A549 (cell line): ENCODE measurements around the gene AXDND1. TPM values are rescaled to one million over a fixed set of nuclear protein-coding genes. Genes with fewer than 3 reads are reported as not detected.
"Not testable (repeated sequence)": the region's sequence is repeated elsewhere in the genome, so short reads cannot be mapped to it uniquely, and the experiment has no call there.

Source experiments
- ATAC-seq, 2 experiments: fragments of 200-7000 bp in 1 of 2; fragments of >200 bp in 1 of 2; cut with Nextera tagmentation in 1 of 2; cut with Tn5 transposase in 1 of 2; 3 replicates each; pipeline versions ENCODE4 v1.8.0 to v1.9.1; 2018 to 2020; ENCODE audit warnings: mild to moderate bottlenecking in 1 of 2, moderate library complexity in 1 of 2
- CTCF ChIA-PET: fragments of 300-600 bp; sonication (Branson Sonifier 250); formaldehyde crosslinking; extraction: SDS; loops from one replicate; lab custom pipeline; 2021; ENCODE audit warnings: antibody characterized with exemption, inconsistent platforms; lab: Yijun Ruan, JAX
- POLR2A ChIA-PET: fragments of 350-600 bp; formaldehyde crosslinking; extraction: SDS; loops from one replicate; lab custom pipeline; 2021; ENCODE audit warnings: antibody characterized with exemption, inconsistent platforms; lab: Yijun Ruan, JAX
- DNase-seq, 2 experiments: peaks; one replicate each; pipeline versions ENCODE4 v3.0.0 to v3.0.0-alpha.2; 2011 to 2016; ENCODE audit warnings: low read depth in 1 of 2, low spot score in 1 of 2
- FAIRE-seq: peaks from 2 replicates; lab custom pipeline; 2011; peaks lifted over from hg19 to GRCh38; lab: Jason Lieb, UNC
- H3K27ac ChIP-seq, 2 experiments: fragments of >200 bp; sonication (Bioruptor Twin); formaldehyde crosslinking; 3 replicates each; pipeline ENCODE4 v1.5.1; 2016 to 2017
- H3K4me1 ChIP-seq: fragments of >200 bp; sonication (Bioruptor Twin); formaldehyde crosslinking; 3 replicates; pipeline ENCODE4 v1.6.1; 2016
- H3K4me2 ChIP-seq: fragments of >200 bp; sonication (Bioruptor Twin); formaldehyde crosslinking; 3 replicates; pipeline ENCODE4 v1.6.1; 2016
- H3K4me3 ChIP-seq: fragments of >200 bp; sonication (Bioruptor Twin); formaldehyde crosslinking; 3 replicates; pipeline ENCODE4 v1.5.1; 2016
- H3K9me3 ChIP-seq: fragments of >200 bp; sonication (Bioruptor Twin); formaldehyde crosslinking; 3 replicates; pipeline ENCODE4 v1.6.1; 2016
- BHLHE40 ChIP-seq: IDR thresholded peaks from 2 replicates; pipeline ENCODE4 v1.6.1; 2012; ENCODE audit warnings: low read depth, low read length, inconsistent platforms
- CEBPB ChIP-seq, 2 experiments: fragments of >200 bp in 1 of 2; sonication (Bioruptor Twin) in 1 of 2; formaldehyde crosslinking in 1 of 2; IDR thresholded peaks; 2 replicates each; pipeline ENCODE4 v1.6.1; 2012 to 2016
- CHD4 ChIP-seq: fragments of 200-600 bp; sonication (generic); IDR thresholded peaks from 2 replicates; pipeline ENCODE4 v1.6.1; 2016; ENCODE audit warnings: antibody characterized with exemption, mild to moderate bottlenecking, borderline replicate concordance
- EHF ChIP-seq: fragments of 250-450 bp; sonication (Bioruptor Pico); IDR thresholded peaks from 2 replicates; pipeline ENCODE4 v1.5.0; 2020; ENCODE audit warnings: mild to moderate bottlenecking
- FOSL2 ChIP-seq, 2 experiments: fragments of 450-650 bp in 1 of 2; fragments of >200 bp in 1 of 2; sonication (Bioruptor Twin) in 1 of 2; formaldehyde crosslinking; IDR thresholded peaks; 2 replicates each; pipeline versions ENCODE4 v1.5.0 to v1.6.1; 2016 to 2020; ENCODE audit warnings: mild to moderate bottlenecking in 1 of 2, moderate library complexity in 1 of 2
- FOXS1 ChIP-seq: fragments of 250-450 bp; sonication (Bioruptor Pico); IDR thresholded peaks from 2 replicates; pipeline ENCODE4 v1.5.0; 2020; ENCODE audit warnings: mild to moderate bottlenecking, moderate library complexity
- GATA3 ChIP-seq: IDR thresholded peaks from 2 replicates; pipeline ENCODE4 v1.6.1; 2012; ENCODE audit warnings: borderline replicate concordance
- HOXB13 ChIP-seq: fragments of 250-450 bp; sonication (Bioruptor Pico); IDR thresholded peaks from 2 replicates; pipeline ENCODE4 v1.5.0; 2020; ENCODE audit warnings: low read depth, mild to moderate bottlenecking, moderate library complexity
- JUNB ChIP-seq: fragments of >200 bp; sonication (Bioruptor Twin); formaldehyde crosslinking; IDR thresholded peaks from 2 replicates; pipeline ENCODE4 v1.6.1; 2016
- KDM5A ChIP-seq: fragments of 200-600 bp; sonication (generic); IDR thresholded peaks from 2 replicates; pipeline ENCODE4 v1.6.1; 2016; ENCODE audit warnings: antibody characterized with exemption, mild to moderate bottlenecking
- MYC ChIP-seq: IDR thresholded peaks from 2 replicates; pipeline ENCODE4 v1.6.1; 2012; ENCODE audit warnings: mild to moderate bottlenecking, inconsistent platforms, low read length, improper control_type of control experiment, borderline replicate concordance
- NFE2L2 ChIP-seq: fragments of 150-350 bp; conservative IDR thresholded peaks from 2 replicates; pipeline ENCODE4 v1.6.1; 2014; ENCODE audit warnings: low read length
- NPAS2 ChIP-seq: fragments of 250-450 bp; sonication (Bioruptor Pico); IDR thresholded peaks from 2 replicates; pipeline ENCODE4 v1.8.0; 2022; ENCODE audit warnings: mild to moderate bottlenecking, moderate library complexity, borderline replicate concordance
- NR3C1 ChIP-seq: fragments of >200 bp; sonication (Bioruptor Twin); formaldehyde crosslinking; IDR thresholded peaks from 3 replicates; pipeline ENCODE4 v1.6.1; 2017
- POLR2A ChIP-seq: IDR thresholded peaks from 2 replicates; pipeline ENCODE4 v1.6.1; 2012; ENCODE audit warnings: mild to moderate bottlenecking, low read length
- RARB ChIP-seq: fragments of 250-450 bp; sonication (Bioruptor Pico); IDR thresholded peaks from 2 replicates; pipeline ENCODE4 v1.8.0; 2021; ENCODE audit warnings: mild to moderate bottlenecking, moderate library complexity
- RNF2 ChIP-seq: fragments of 200-600 bp; sonication (generic); IDR thresholded peaks from 2 replicates; pipeline ENCODE4 v1.6.1; 2016; ENCODE audit warnings: low read depth, mild to moderate bottlenecking, antibody characterized with exemption, moderate library complexity, borderline replicate concordance
- SREBF2 ChIP-seq: fragments of 450-650 bp; IDR thresholded peaks from 2 replicates; pipeline ENCODE4 v1.6.1; 2014; ENCODE audit warnings: mild to moderate bottlenecking, moderate library complexity
- TP53 ChIP-seq: fragments of 250-450 bp; sonication (Bioruptor Pico); IDR thresholded peaks from 2 replicates; pipeline ENCODE4 v1.5.0; 2021; ENCODE audit warnings: mild to moderate bottlenecking, moderate library complexity
- ZC3H11A ChIP-seq: fragments of 450-650 bp; IDR thresholded peaks from 2 replicates; pipeline ENCODE4 v1.6.1; 2014; ENCODE audit warnings: antibody characterized with exemption, mild to moderate bottlenecking
- WGBS: methylation state at CpG from one replicate; pipeline ENCODE4 v1.1.6; 2017; ENCODE audit errors: missing lambda C conversion rate; 5-methylcytosine and 5-hydroxymethylcytosine counted together
- polyA plus RNA-seq, 4 experiments: library from polyadenylated mRNA; depleted of rRNA in 3 of 4; stranded (reverse); fragments of >200 nt; fragmentation: RNase III in 1 of 4; extraction: RNeasy Plus Mini Kit Qiagen cat#74134 plus additional on column Dnase treatment in 1 of 4; gene quantifications; 2 replicates in 3 of 4; 3 replicates in 1 of 4; pipeline ENCODE4 v1.2.3, GENCODE V29; 2011 to 2017
- TF ChIP-seq, protein P1 (sequence below): fragments of 150-350 bp; IDR thresholded peaks from 2 replicates; pipeline ENCODE4 v1.6.1; 2014; ENCODE audit warnings: low read depth, mild to moderate bottlenecking, low read length
- TF ChIP-seq, protein P2 (sequence below): fragments of 250-450 bp; sonication (Bioruptor Pico); IDR thresholded peaks from 2 replicates; pipeline ENCODE4 v1.5.0; 2020; ENCODE audit warnings: low read depth, mild to moderate bottlenecking, moderate library complexity
- TF ChIP-seq, protein P3 (sequence below): IDR thresholded peaks from 2 replicates; pipeline ENCODE4 v1.6.1; 2012
- TF ChIP-seq, protein P4 (sequence below): IDR thresholded peaks from 2 replicates; pipeline ENCODE4 v1.6.1; 2012

Gene AXDND1
- polyA plus RNA-seq, 2 of the 4 experiments (the other 2 are of a cell fraction), result 0.30 to 0.71 TPM

DNA sequence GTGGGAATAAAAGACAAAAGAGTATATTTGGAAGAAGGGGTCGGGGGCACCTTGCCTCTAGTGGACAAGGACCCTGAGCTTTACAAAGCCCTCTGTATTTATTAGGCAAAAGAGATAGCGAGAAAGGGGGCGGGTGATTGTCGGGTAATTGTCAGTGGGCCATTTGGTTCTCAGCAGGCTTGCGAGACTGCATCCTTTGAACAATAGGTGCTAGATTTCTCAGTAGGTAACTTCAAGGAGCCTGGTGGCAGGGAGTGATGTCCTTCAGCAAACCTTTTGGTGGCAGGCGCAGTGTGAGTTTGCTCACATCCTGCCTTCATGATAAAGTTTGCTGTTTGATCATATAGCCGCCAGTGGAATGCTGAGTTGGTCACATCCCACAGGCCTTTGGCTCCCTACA, 71.4 kb downstream of the AXDND1 start:
- 67% methylated on average over 7 of the region's 7 CpGs for WGBS
- ATAC-seq (no peak), FAIRE-seq (no peak), DNase-seq (no peak)
- ChIA-PET CTCF (no interaction called here), POLR2A (no interaction called here)
- Histone ChIP-seq H3K27ac (no peak overlapping the region), H3K9me3 (no peaks in the 10 kb centered on the region), H3K4me1 (no peaks in the 10 kb centered on the region), H3K4me2 (no peak overlapping the region), H3K4me3 (no peak overlapping the region)
- TF ChIP-seq NFE2L2, result no peak

DNA sequence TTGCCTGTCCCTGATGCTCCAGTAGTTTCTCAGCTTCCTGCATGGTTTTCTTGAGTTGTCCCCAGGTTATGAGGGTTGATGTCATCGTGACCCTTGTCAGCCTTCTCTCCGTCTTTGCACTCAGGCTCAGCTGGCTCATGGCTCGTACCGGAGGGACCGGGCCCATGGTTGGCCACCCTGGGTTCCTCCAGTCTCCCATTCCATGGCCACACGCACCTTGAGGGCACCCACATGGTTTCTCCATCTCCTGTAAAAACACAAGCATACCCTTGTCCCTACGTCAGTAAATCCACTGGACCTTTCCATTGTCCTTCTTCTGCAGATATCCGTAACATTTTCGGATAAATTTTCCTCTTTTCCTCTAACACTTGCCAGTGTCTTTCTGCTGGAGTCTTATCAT, 73.9 kb downstream of the AXDND1 start:
- DNase-seq, H3K27ac ChIP-seq, ATAC-seq, FAIRE-seq, H3K4me1 ChIP-seq, H3K4me2 ChIP-seq, H3K4me3 ChIP-seq, H3K9me3 ChIP-seq, POLR2A ChIA-PET: not testable (repeated sequence)
- CTCF ChIA-PET, result interaction anchor here (1.1 kb wide), 1 partner anchor 370 kb away, joined by 4 read pairs; no protein-coding TSS in a partner anchor
- WGBS, result 56% methylated on average over 9 of the region's 9 CpGs

DNA sequence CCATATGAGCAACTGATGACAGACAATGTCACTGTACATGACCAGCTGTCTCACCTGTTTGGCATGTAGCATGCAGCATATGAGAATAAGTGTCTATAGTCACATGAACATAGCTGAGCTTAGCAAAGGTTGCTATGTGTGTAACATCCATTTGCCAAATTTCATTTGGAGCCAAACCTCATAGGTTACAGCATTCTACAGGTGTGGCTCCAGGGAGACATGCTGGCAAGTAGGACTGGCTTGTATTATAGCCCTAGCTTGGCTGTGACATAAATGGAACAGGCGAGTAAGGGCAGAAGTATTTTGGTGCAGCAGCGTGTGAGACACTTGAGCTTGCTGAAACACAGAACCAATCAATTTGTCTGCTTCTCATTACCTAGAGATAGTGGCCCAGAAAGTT, 74.5 kb downstream of the AXDND1 start:
- H3K27ac ChIP-seq, POLR2A ChIA-PET, H3K9me3 ChIP-seq, H3K4me2 ChIP-seq, H3K4me1 ChIP-seq, H3K4me3 ChIP-seq, FAIRE-seq, ATAC-seq, DNase-seq: not testable (repeated sequence)
- WGBS, result 26% methylated on average over 2 of the region's 2 CpGs
- CTCF ChIA-PET, result interaction anchor here (1.1 kb wide), 1 partner anchor 369 kb away, joined by 4 read pairs; no protein-coding TSS in a partner anchor

DNA sequence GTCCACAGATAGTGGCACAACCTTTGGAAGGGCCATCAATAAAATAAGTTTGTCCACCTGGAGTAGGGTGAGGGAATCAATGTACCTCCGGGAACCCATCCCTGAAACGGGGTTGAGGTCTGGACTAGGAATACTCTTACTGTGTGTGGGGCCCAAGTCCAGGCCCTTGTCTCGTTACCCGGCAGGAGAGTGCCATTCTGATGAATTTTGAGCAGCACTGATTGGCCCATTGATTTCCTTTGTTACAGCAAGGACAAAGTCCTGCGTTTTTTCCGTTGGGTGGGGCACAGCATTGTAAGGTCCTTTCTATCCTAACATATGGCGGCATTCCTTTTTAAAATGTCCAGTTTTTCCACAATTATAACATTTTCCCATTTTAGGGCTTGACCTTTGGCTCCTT, 75.2 kb downstream of the AXDND1 start:
- H3K4me3 ChIP-seq, result no peak overlapping the region
- ChIA-PET POLR2A (no interaction called here), CTCF (no interaction called here)
- H3K27ac ChIP-seq, result no peak overlapping the region
- ATAC-seq, result no peak
- H3K4me1 ChIP-seq, result no peaks in the 10 kb centered on the region
- no peak for DNase-seq
- TF ChIP-seq MYC (no peak), CEBPB (IDR thresholded peaks at IDR 0.05) (no peak), JUNB (no peak), FOXS1 (no peak), GATA3 (no peak), ZC3H11A (no peak), RNF2 (no peak), POLR2A (no peak), KDM5A (no peak), NR3C1 (no peak), NPAS2 (CRISPR knock-in tag) (no peak)
- TF ChIP-seq, protein P1, sequence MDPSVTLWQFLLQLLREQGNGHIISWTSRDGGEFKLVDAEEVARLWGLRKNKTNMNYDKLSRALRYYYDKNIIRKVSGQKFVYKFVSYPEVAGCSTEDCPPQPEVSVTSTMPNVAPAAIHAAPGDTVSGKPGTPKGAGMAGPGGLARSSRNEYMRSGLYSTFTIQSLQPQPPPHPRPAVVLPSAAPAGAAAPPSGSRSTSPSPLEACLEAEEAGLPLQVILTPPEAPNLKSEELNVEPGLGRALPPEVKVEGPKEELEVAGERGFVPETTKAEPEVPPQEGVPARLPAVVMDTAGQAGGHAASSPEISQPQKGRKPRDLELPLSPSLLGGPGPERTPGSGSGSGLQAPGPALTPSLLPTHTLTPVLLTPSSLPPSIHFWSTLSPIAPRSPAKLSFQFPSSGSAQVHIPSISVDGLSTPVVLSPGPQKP, result no peak
- TF ChIP-seq, protein P2, sequence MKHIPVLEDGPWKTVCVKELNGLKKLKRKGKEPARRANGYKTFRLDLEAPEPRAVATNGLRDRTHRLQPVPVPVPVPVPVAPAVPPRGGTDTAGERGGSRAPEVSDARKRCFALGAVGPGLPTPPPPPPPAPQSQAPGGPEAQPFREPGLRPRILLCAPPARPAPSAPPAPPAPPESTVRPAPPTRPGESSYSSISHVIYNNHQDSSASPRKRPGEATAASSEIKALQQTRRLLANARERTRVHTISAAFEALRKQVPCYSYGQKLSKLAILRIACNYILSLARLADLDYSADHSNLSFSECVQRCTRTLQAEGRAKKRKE (CRISPR knock-in tag), result no peak
- FAIRE-seq, result no peak
- no peaks in the 10 kb centered on the region for H3K9me3 ChIP-seq
- WGBS, result 32% methylated on average over 7 of the region's 7 CpGs
- no peak overlapping the region for H3K4me2 ChIP-seq

DNA sequence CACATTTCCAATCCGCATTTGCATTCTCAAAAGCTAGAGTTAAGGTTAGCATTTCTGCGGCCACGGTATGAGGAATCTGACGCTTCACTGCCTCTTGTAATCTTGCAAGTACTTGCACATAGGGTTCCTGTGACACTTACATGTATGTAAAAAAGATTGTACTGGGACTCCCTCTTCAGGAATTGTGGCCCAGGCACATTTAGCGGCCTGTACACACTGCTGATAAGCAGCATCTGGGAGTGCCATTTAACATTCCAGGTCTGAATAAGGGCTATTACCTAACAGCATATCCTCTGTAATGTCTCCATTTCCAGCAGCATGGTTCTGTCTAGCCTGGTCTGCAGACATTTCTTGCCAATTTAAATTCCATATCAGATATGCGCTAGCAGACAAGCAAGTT, 75.7 kb downstream of the AXDND1 start:
- TF ChIP-seq EHF (no peak), BHLHE40 (no peak), FOSL2 (IDR thresholded peaks at IDR 0.05) (no peak), FOSL2 (CRISPR knock-in tag; IDR thresholded peaks at IDR 0.05) (no peak), TP53 (no peak), SREBF2 (no peak), HOXB13 (CRISPR knock-in tag) (no peak), RNF2 (no peak), CHD4 (no peak), RARB (CRISPR knock-in tag) (no peak)
- TF ChIP-seq, protein P3, sequence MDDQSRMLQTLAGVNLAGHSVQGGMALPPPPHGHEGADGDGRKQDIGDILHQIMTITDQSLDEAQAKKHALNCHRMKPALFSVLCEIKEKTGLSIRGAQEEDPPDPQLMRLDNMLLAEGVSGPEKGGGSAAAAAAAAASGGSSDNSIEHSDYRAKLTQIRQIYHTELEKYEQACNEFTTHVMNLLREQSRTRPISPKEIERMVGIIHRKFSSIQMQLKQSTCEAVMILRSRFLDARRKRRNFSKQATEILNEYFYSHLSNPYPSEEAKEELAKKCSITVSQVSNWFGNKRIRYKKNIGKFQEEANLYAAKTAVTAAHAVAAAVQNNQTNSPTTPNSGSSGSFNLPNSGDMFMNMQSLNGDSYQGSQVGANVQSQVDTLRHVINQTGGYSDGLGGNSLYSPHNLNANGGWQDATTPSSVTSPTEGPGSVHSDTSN, result no peak
- TF ChIP-seq, protein P4, sequence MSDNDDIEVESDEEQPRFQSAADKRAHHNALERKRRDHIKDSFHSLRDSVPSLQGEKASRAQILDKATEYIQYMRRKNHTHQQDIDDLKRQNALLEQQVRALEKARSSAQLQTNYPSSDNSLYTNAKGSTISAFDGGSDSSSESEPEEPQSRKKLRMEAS, result no peak
- WGBS, result 53% methylated on average over 6 of the region's 6 CpGs
- no peak overlapping the region for H3K27ac ChIP-seq
- ChIA-PET CTCF (interaction anchor here (1.0 kb wide), 1 partner anchor 71 kb away, joined by 4 read pairs; no protein-coding TSS in a partner anchor), POLR2A (no interaction called here)
- ATAC-seq (no peak), DNase-seq (no peak), FAIRE-seq (no peak)
- no peak overlapping the region for H3K4me2 ChIP-seq
- no peaks in the 10 kb centered on the region for H3K4me1 ChIP-seq
- H3K9me3 ChIP-seq, result no peaks in the 10 kb centered on the region
- H3K4me3 ChIP-seq, result no peak overlapping the region

DNA sequence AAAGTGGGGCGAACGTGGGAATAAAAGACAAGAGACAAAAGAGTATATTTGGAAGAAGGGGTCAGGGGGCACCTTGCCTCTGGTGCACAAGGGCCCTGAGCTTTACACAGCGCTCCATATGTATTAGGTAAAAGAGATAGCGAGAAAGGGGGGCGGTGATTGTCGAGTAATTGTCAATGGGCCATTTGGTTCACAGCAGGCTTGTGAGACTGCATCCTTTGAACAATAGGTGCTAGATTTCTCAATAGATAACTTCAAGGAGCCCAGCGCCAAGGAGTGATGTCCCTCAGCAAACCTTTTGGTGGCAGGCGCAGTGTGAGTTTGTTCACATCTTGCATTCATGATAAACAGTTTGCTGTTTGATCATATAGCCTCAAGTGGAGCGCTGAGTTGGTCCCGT, 77.1 kb downstream of the AXDND1 start:
- not testable (repeated sequence) for ATAC-seq, FAIRE-seq
- 67% methylated on average over 10 of the region's 10 CpGs for WGBS

More for the DNA sequence above, 77.1 kb downstream of the AXDND1 start:
- POLR2A ChIA-PET, DNase-seq, H3K27ac ChIP-seq, CTCF ChIA-PET, H3K4me1 ChIP-seq, H3K4me3 ChIP-seq, H3K9me3 ChIP-seq, H3K4me2 ChIP-seq: not testable (repeated sequence)
